Heart left ventricle (tissue), 16 donors: ENCODE measurements around the gene FPR1. TPM values are rescaled to one million over a fixed set of nuclear protein-coding genes. Genes with fewer than 3 reads are reported as not detected.

Experiments
- ATAC-seq, 4 donors: fragments of 200-7000 bp; cut with Tn5 transposase; one replicate each; pipeline ENCODE4 v1.9.1; 2020 to 2022; ENCODE audit warnings: moderate library complexity in 4 of 4, mild to moderate bottlenecking in 3 of 4, moderate number of reproducible peaks in 1 of 4
- DNase-seq, 5 donors: peaks; one replicate each; pipeline ENCODE4 v3.0.0-alpha.2; 2020
- H3K27ac ChIP-seq, 12 donors: fragments of 200-600 bp; sonication (generic) in 4 of 12; one replicate each; pipeline versions ENCODE4 v1.5.0 to v1.8.0; 2016 to 2022; ENCODE audit warnings: mild to moderate bottlenecking in 2 of 12
- H3K27me3 ChIP-seq, 9 donors: fragments of 200-600 bp; sonication (generic) in 2 of 9; one replicate each; pipeline versions ENCODE4 v1.5.1 to v1.8.0; 2016 to 2022; ENCODE audit warnings: mild to moderate bottlenecking in 3 of 9
- H3K36me3 ChIP-seq, 9 donors: fragments of 200-600 bp; sonication (generic) in 2 of 9; one replicate each; pipeline versions ENCODE4 v1.5.0 to v1.8.0; 2018 to 2022; ENCODE audit warnings: mild to moderate bottlenecking in 2 of 9
- H3K4me1 ChIP-seq, 12 donors: fragments of 200-600 bp; sonication (generic) in 4 of 12; one replicate each; pipeline versions ENCODE4 v1.5.0 to v1.8.0; 2016 to 2022; ENCODE audit warnings: mild to moderate bottlenecking in 3 of 12
- H3K4me3 ChIP-seq, 12 donors: fragments of 200-600 bp; sonication (generic) in 4 of 12; one replicate each; pipeline versions ENCODE4 v1.5.0 to v1.8.0; 2017 to 2022; ENCODE audit warnings: mild to moderate bottlenecking in 9 of 12, moderate library complexity in 4 of 12
- H3K9me3 ChIP-seq, 12 donors: fragments of 200-600 bp; sonication (generic) in 4 of 12; one replicate each; pipeline versions ENCODE4 v1.5.0 to v1.8.0; 2016 to 2022; ENCODE audit warnings: mild to moderate bottlenecking in 1 of 12
- CTCF ChIP-seq, 12 donors: fragments of 200-600 bp; sonication (generic) in 4 of 12; IDR thresholded peaks; one replicate each; pipeline versions ENCODE4 v1.5.0 to v1.8.0; 2018 to 2022; ENCODE audit warnings: antibody characterized with exemption in 12 of 12, mild to moderate bottlenecking in 5 of 12
- POLR2A ChIP-seq, 2 donors: fragments of 450-650 bp; IDR thresholded peaks; one replicate each; pipeline ENCODE4 v1.6.1; 2017; ENCODE audit warnings: antibody characterized with exemption in 2 of 2, mild to moderate bottlenecking in 2 of 2, moderate library complexity in 2 of 2
- WGBS, 4 donors: extraction: QIAGEN DNeasy Blood & Tissue Kit in 2 of 4; methylation state at CpG; one replicate each; pipeline versions ENCODE4 v1.1.5 to v1.1.7; 2013 to 2018; 5-methylcytosine and 5-hydroxymethylcytosine counted together
- intact Hi-C, 10 donors: fragments of 100-400 bp; cut with DNase I; formaldehyde crosslinking; loops; one replicate each; pipeline versions ENCODE4 v1.11.1 to v1.14.2; 2022
- polyA plus RNA-seq, 2 donors: library from polyadenylated mRNA; stranded (reverse); fragments of 200-250 nt; gene quantifications; one replicate each; pipeline ENCODE4 v1.2.3, GENCODE V29; 2013
- total RNA-seq, 9 donors: library from RNA; depleted of rRNA in 2 of 9; stranded (reverse); fragments of >200 nt in 2 of 9; fragmentation: NEBNext Ultra II Directional in 3 of 9; extraction: Animal tissue kit (Norgen Biotek cat#: 25700) in 3 of 9; gene quantifications; one replicate each; pipeline versions ENCODE4 v1.1.0 to v1.2.4, GENCODE V29; 2016 to 2023
- donor health status: ischemic (EF 13 %, LVEDD 7.1; RV severe dilation, severe dysfunction).
- donor health status: healthy with polysubstance abuse.
- donor health status: DM: no; HTN: yes; CAD: no.
- donor health status: DM: no; HTN: no; CAD: no.
- donor health status: ischemic (EF 25% LVEDD 6.9; RV normal size, moderate dysfunction).
- donor health status: ischemic (EF 25% LVEDD 5.7; RV mildly dilated, moderate dysfunction).
- donor health status: healthy.
- donor health status: DM: yes; HTN: yes; CAD: no.
- donor health status: ischemic (EF 35%, LVEDD 5.7; RV mildly dilated, moderate dysfunction).
- donor health status: nonischemic (EF 11% LVEDD 7.7; RV severe dilation, severe dysfunction).
- donor health status: DM: yes; HTN: yes; CAD: no.
- donor health status: PGD.
- donor health status: ischemic (EF 29% LVEDD 5.4; RV normal size, mild dysfunction).
- donor health status: nonischemic (EF 23%, LVEDD 6.1; RV moderate dilation, normal function).

Gene FPR1
- total and polyA plus RNA-seq, 11 donors, result 0.15 to 39.4 (median 4.7) TPM

GRCh38 chr19:51794885-51795490, 43.3 kb upstream of the FPR1 start, which contains the start of gene FPR3:
Gene FPR3, plus strand, starts transcription at chr19:51795157. Its CDS starts 28,592 bp downstream, at chr19:51823749.
- peaks cover 0 to 4% (median 0%) of the 10 kb centered on the region in 12 donors for H3K9me3 ChIP-seq
- no peaks in the 10 kb centered on the region for H3K36me3 ChIP-seq
- H3K4me3 ChIP-seq, result peak within 1 kb of the TSS in 7 of 12 donors; percentile 1 to 53 (median 26)
- DNase-seq (no peak), ATAC-seq (no peak)
- 26 to 48% (median 35%) methylated on average over 2 of the region's 2 CpGs for WGBS, 4 donors
- H3K27ac ChIP-seq, result peak within 1 kb of the TSS in 7 of 12 donors; percentile 1 to 99 (median 49)
- peaks cover 0 to 34% (median 17%) of the 10 kb centered on the region in 12 donors for H3K4me1 ChIP-seq
- TF ChIP-seq POLR2A (IDR thresholded peaks at IDR 0.05) (no peak), CTCF (IDR thresholded peaks at IDR 0.05) (no peak)
- H3K27me3 ChIP-seq, result no peaks in the 10 kb centered on the region
- intact Hi-C loops, result loop anchor here in 1 of 10 donors (10.0 kb wide), 1 partner anchor 430 kb away; the partner anchor contains the start of genes CLDND2 and ETFB

- peaks cover 0 to 4% (median 0%) of the 10 kb centered on the region in 12 donors for H3K9me3 ChIP-seq
- no peaks in the 10 kb centered on the region for H3K27me3 ChIP-seq
- peaks cover 0 to 30% (median 7%) of the 10 kb centered on the region in 12 donors for H3K4me1 ChIP-seq
- no peak overlapping the region for H3K4me3 ChIP-seq
- intact Hi-C loops, result loop anchor here in 1 of 10 donors (10.0 kb wide), 1 partner anchor 429 kb away; the partner anchor contains the start of genes CLDND2 and ETFB
- H3K36me3 ChIP-seq, result no peaks in the 10 kb centered on the region
- ATAC-seq, result no peak
- TF ChIP-seq CTCF (IDR thresholded peaks at IDR 0.05) (no peak), POLR2A (IDR thresholded peaks at IDR 0.05) (no peak)
- WGBS, 4 donors, result 84 to 89% (median 86%) methylated on average over 2 of the region's 2 CpGs
- H3K27ac ChIP-seq, result peak overlapping the region in 1 of 12 donors; percentile 94
- no peak for DNase-seq
Measured at GRCh38 chr19:51793994-51794393, 42.3 kb upstream of the FPR1 start.

DNA sequence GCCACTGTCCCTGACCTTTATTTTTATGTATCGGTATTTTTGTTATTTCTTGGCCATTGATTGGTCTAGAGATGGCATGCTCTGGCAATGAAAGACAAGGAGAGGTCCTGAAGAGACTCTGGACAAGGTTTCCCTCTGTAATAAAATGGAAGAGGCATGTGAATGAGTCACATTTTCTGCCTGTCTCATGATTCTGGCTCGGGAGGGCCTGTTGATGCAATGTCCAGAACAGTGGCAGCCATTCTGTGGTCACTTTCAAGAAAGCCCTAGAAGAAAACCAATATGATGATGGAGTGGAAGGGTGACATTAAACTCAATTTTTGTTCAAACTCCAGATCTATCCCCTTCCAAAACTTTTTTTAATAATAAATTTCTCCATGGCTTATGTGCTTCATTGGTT, 41.3 kb upstream of the FPR1 start:
- ATAC-seq (no peak), DNase-seq (no peak)
- no peaks in the 10 kb centered on the region for H3K36me3 ChIP-seq
- no peak overlapping the region for H3K27ac ChIP-seq
- peaks cover 0 to 4% (median 0%) of the 10 kb centered on the region in 12 donors for H3K9me3 ChIP-seq
- no peaks in the 10 kb centered on the region for H3K27me3 ChIP-seq
- peaks cover 0 to 24% (median 0%) of the 10 kb centered on the region in 12 donors for H3K4me1 ChIP-seq
- intact Hi-C loops, result loop anchor here in 1 of 10 donors (10.0 kb wide), 1 partner anchor 428 kb away; the partner anchor contains the start of genes CLDND2 and ETFB
- no peak overlapping the region for H3K4me3 ChIP-seq
- TF ChIP-seq CTCF (IDR thresholded peaks at IDR 0.05), result no peak
- TF ChIP-seq POLR2A (IDR thresholded peaks at IDR 0.05), result no peak
- 57 to 79% (median 75%) methylated on average over 2 of the region's 2 CpGs for WGBS, 4 donors

DNA sequence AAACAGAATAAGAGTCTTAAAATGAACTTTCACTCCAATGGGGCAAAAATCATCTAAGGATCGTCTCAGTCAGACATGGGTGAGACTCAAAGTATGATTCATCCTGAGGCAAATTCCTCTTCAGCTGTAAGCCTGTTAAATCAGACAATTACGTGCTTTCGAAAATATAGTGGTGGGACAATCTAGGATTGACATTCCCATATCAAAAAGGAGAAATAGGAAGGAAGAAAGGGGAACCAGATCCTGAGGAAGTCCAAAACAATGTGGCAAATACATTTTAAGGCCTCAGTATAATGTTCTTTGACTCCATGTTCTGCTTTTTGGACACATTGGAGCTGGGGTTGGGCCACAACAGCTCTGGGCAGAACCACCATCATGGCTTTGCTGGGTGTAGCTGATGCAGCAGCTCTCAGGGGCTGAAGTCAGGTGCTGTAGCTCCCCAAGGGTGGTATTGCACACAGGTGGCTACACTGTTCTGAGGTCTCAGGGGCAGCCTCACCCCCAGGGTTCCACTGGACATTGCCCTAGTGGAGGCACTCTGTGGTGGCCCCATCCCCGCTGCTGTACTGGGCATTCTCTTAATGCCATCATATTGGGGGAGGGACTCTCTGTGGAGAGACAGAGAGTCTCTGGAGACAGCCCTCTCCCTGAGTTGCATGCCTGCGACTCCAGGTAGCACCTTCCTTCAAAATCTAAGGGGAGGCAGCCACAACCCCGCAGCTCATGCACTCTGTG, 37.5 kb upstream of the FPR1 start:
- peak in 2 of 4 donors; percentile 20 to 25 for ATAC-seq
- DNase-seq, result peak in 2 of 5 donors; percentile 29 to 51
- Histone ChIP-seq H3K4me1 (peaks cover 0 to 50% (median 5%) of the 10 kb centered on the region in 12 donors), H3K27ac (peak overlapping the region in 2 of 12 donors; percentile 17 to 87), H3K9me3 (peaks cover 0 to 4% (median 0%) of the 10 kb centered on the region in 12 donors), H3K27me3 (no peaks in the 10 kb centered on the region), H3K36me3 (no peaks in the 10 kb centered on the region), H3K4me3 (no peak overlapping the region)
- no peak for TF ChIP-seq POLR2A (IDR thresholded peaks at IDR 0.05)
- no peak for TF ChIP-seq CTCF (IDR thresholded peaks at IDR 0.05)
- WGBS, 4 donors, result 78 to 86% (median 80%) methylated on average over 5 to 6 of the region's 6 CpGs
- intact Hi-C loops, result loop anchor here in 1 of 10 donors (10.0 kb wide), 1 partner anchor 314 kb away; the partner anchor contains the start of gene CEACAM18
